OCI-LY7 (cell line): ENCODE measurements around the gene KRT28. TPM values are rescaled to one million over a fixed set of nuclear protein-coding genes. Genes with fewer than 3 reads are reported as not detected.

Source experiments
- BruUV-seq: library from RNA; stranded (reverse); fragments of 400-500 nt; replicated peaks from 2 replicates; lab custom pipeline; 2021; lab: Mats Ljungman, UMichigan
- CTCF ChIA-PET: fragments of 300-600 bp; sonication (Branson Sonifier 250); formaldehyde crosslinking; loops from one replicate; lab custom pipeline; 2022; ENCODE audit warnings: antibody characterized with exemption; ENCODE audit not compliant: unreplicated experiment; lab: Charles Lee
- POLR2A ChIA-PET: fragments of 300-600 bp; sonication (Branson Sonifier 250); formaldehyde crosslinking; loops from one replicate; lab custom pipeline; 2022; ENCODE audit warnings: antibody characterized with exemption; lab: Charles Lee
- DNase-seq: peaks from one replicate; pipeline ENCODE4 v3.0.0-alpha.2; 2015; ENCODE audit warnings: low spot score
- H2AFZ ChIP-seq: fragments of 200-600 bp; sonication (generic), shearing (Covaris generic); 2 replicates; pipeline ENCODE4 v1.6.1; 2014; ENCODE audit warnings: mild to moderate bottlenecking, antibody characterized with exemption, low read length, moderate library complexity
- H3K27ac ChIP-seq: fragments of 200-600 bp; sonication (generic); 2 replicates; pipeline ENCODE4 v1.5.1; 2014; ENCODE audit warnings: mixed run types, low read depth, mild to moderate bottlenecking, moderate library complexity, low read length, inconsistent platforms; ENCODE audit not compliant: poor library complexity, severe bottlenecking
- H3K36me3 ChIP-seq: fragments of 200-600 bp; sonication (generic); 2 replicates; pipeline ENCODE4 v1.6.1; 2014; ENCODE audit warnings: mild to moderate bottlenecking, antibody characterized with exemption, low read length, moderate library complexity, mixed read lengths; ENCODE audit not compliant: insufficient read depth
- H3K4me1 ChIP-seq: fragments of 200-600 bp; sonication (generic); 2 replicates; pipeline ENCODE4 v1.5.1; 2014; ENCODE audit warnings: mild to moderate bottlenecking, low read length; ENCODE audit not compliant: insufficient read depth, poor library complexity, severe bottlenecking
- H3K4me2 ChIP-seq: fragments of 200-600 bp; sonication (generic); 2 replicates; pipeline ENCODE4 v1.6.1; 2014; ENCODE audit warnings: mild to moderate bottlenecking, low read length
- H3K4me3 ChIP-seq: fragments of 200-600 bp; sonication (generic); 2 replicates; pipeline ENCODE4 v1.5.1; 2014; ENCODE audit warnings: mild to moderate bottlenecking, low read depth, low read length; ENCODE audit not compliant: poor library complexity, severe bottlenecking
- H3K79me2 ChIP-seq: fragments of 200-600 bp; sonication (generic); 2 replicates; pipeline ENCODE4 v1.6.1; 2016; ENCODE audit warnings: low read depth, mild to moderate bottlenecking, low read length, moderate library complexity, mixed read lengths; ENCODE audit not compliant: insufficient read depth
- H3K9me2 ChIP-seq: fragments of 200-600 bp; sonication (generic); 2 replicates; pipeline ENCODE4 v1.6.1; 2016; ENCODE audit warnings: mild to moderate bottlenecking, low read length, mixed read lengths; ENCODE audit not compliant: insufficient read depth
- H3K9me3 ChIP-seq: fragments of 200-600 bp; sonication (generic); 2 replicates; pipeline ENCODE4 v1.6.1; 2014; ENCODE audit warnings: mild to moderate bottlenecking, mixed run types, low read length, mixed read lengths
- H4K20me1 ChIP-seq: fragments of 200-600 bp; sonication (generic); 2 replicates; pipeline ENCODE4 v1.6.1; 2014; ENCODE audit warnings: mild to moderate bottlenecking, antibody characterized with exemption, low read length, moderate library complexity, mixed read lengths; ENCODE audit not compliant: insufficient read depth
- EZH2phosphoT487 ChIP-seq: fragments of 200-600 bp; sonication (generic); IDR thresholded peaks from 2 replicates; pipeline ENCODE4 v1.6.1; 2018; ENCODE audit warnings: low read depth, borderline replicate concordance, mild to moderate bottlenecking, mixed run types, antibody characterized with exemption, low read length, moderate library complexity, mixed read lengths
- intact Hi-C: fragments of 100-400 bp; cut with micrococcal nuclease; formaldehyde crosslinking; loops from one replicate; pipeline ENCODE4 v1.10.0; 2022; ENCODE audit not compliant: unreplicated experiment
- total RNA-seq, 2 experiments: library from RNA; depleted of rRNA in 1 of 2; stranded (reverse); fragments of >200 nt in 1 of 2; shearing (Covaris generic) in 1 of 2; gene quantifications; 2 replicates each; pipeline ENCODE4 v1.2.3, GENCODE V29; 2014 to 2022
- TF ChIP-seq, protein P1 (sequence below): fragments of 200-600 bp; sonication (generic); conservative IDR thresholded peaks from 2 replicates; pipeline ENCODE4 v1.5.1; 2014; ENCODE audit warnings: mild to moderate bottlenecking, antibody characterized with exemption, low read length, moderate library complexity, mixed read lengths

The KRT28 gene
- total RNA-seq, 2 experiments from 2014 or later, result not detected

DNA sequence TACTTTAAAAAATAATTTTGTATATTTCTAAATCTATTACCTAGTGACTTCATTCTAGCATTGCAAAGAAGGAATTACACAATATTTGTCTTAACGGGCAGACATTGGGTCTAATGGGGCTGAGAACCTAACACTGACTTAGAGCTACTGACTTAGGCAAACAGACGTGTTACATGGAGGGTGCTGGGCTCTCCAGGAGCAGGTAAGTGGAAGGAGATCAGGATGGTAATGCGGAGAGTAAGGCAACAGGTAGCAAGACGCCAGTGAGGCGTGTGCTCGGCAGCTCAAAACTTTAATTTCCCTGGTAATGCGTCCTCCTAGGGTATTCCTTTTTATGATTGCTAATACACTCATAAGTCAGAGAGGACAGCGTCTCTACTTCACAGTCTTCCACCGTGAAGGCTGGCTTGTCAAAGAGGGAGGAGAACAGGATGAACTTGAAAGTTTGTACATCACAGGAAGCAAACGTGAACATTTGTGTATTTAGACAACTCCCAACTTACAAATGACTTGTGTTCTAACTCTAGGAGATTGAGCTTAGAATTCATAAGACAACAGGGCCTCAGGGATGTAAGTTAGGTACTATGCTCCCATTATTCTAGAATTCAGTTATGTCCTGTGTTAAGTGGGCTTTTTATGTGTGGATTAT lies 4.6 kb downstream of the KRT28 start:
- no peaks in the 10 kb centered on the region for H4K20me1 ChIP-seq
- no peak for DNase-seq
- no peak overlapping the region for H3K4me3 ChIP-seq
- H3K79me2 ChIP-seq, result no peaks in the 10 kb centered on the region
- H3K9me3 ChIP-seq, result no peaks in the 10 kb centered on the region
- no peak for TF ChIP-seq EZH2phosphoT487
- TF ChIP-seq, protein P1, sequence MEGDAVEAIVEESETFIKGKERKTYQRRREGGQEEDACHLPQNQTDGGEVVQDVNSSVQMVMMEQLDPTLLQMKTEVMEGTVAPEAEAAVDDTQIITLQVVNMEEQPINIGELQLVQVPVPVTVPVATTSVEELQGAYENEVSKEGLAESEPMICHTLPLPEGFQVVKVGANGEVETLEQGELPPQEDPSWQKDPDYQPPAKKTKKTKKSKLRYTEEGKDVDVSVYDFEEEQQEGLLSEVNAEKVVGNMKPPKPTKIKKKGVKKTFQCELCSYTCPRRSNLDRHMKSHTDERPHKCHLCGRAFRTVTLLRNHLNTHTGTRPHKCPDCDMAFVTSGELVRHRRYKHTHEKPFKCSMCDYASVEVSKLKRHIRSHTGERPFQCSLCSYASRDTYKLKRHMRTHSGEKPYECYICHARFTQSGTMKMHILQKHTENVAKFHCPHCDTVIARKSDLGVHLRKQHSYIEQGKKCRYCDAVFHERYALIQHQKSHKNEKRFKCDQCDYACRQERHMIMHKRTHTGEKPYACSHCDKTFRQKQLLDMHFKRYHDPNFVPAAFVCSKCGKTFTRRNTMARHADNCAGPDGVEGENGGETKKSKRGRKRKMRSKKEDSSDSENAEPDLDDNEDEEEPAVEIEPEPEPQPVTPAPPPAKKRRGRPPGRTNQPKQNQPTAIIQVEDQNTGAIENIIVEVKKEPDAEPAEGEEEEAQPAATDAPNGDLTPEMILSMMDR, result no peak
- H3K27ac ChIP-seq, result no peak overlapping the region
- no peaks in the 10 kb centered on the region for H3K36me3 ChIP-seq
- CTCF ChIA-PET, result no interaction called here
- no peak overlapping the region for H3K4me2 ChIP-seq
- intact Hi-C loops, result no loop called here
- no peaks in the 10 kb centered on the region for H3K9me2 ChIP-seq
- no TSS peak for BruUV-seq
- POLR2A ChIA-PET, result no interaction called here
- H3K4me1 ChIP-seq, result no peaks in the 10 kb centered on the region
- H2AFZ ChIP-seq, result no peak overlapping the region

DNA sequence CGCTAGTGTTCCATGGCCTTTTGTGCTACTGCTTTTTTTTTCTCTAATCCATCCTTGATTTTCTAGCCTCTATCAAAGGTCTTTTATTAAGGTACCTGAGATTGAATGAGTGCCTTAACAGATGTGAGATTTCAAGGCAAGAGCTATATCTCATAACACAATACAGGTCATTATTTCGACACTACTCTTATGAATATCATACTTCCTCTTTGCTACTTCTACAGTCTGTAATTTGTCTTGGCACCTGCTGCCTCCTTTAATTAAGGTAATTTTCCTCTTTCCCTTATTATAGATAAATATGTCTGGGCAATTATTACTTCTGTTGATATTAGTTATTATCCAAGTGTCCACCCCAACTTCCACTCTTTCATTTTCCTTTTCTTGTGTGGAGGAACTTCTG lies 5.3 kb downstream of the KRT28 start:
- no peak for DNase-seq
- Histone ChIP-seq H3K79me2 (no peaks in the 10 kb centered on the region), H3K9me3 (no peaks in the 10 kb centered on the region), H3K27ac (no peak overlapping the region), H3K9me2 (no peaks in the 10 kb centered on the region), H4K20me1 (no peaks in the 10 kb centered on the region), H2AFZ (no peak overlapping the region), H3K4me1 (no peaks in the 10 kb centered on the region), H3K4me3 (no peak overlapping the region), H3K36me3 (no peaks in the 10 kb centered on the region), H3K4me2 (no peak overlapping the region)
- TF ChIP-seq, protein P1, result no peak
- no peak for TF ChIP-seq EZH2phosphoT487
- ChIA-PET CTCF (interaction anchor here (0.5 kb wide), 1 partner anchor 1006 kb away, joined by 6 read pairs; no protein-coding TSS in a partner anchor), POLR2A (interaction anchor here (0.5 kb wide), 1 partner anchor 129 kb away, joined by 4 read pairs; the partner anchor contains the start of gene KRT222)
- no TSS peak for BruUV-seq
- intact Hi-C loops, result no loop called here

DNA sequence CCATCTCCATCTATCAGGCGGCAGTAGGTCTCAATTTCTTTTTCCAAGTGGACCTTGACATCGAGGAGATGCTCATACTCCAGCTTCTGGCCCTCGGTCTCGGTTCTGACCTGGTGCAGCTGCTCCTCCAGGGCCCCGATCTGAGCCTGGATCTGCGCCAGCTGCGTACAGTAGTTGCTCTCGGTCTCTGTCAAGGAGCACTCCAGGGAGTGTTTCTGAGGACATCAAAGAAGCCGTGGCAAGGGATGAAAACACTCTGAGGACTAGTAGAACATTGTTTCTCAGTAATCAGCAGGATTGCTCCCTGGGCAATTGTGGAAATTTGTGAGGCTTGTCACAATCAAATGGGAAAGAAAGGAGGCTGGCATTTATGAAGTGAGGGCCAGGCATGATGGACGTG lies 5.9 kb downstream of the KRT28 start:
- no peak overlapping the region for H3K27ac ChIP-seq
- BruUV-seq, result no TSS peak
- H3K9me2 ChIP-seq, result no peaks in the 10 kb centered on the region
- H3K4me2 ChIP-seq, result no peak overlapping the region
- H3K4me3 ChIP-seq, result no peak overlapping the region
- no peak overlapping the region for H2AFZ ChIP-seq
- intact Hi-C loops, result no loop called here
- H3K9me3 ChIP-seq, result no peaks in the 10 kb centered on the region
- POLR2A ChIA-PET, result interaction anchor here (0.5 kb wide), 1 partner anchor 129 kb away, joined by 4 read pairs; the partner anchor contains the start of gene KRT222
- CTCF ChIA-PET, result interaction anchor here (0.5 kb wide), 1 partner anchor 1007 kb away, joined by 6 read pairs; no protein-coding TSS in a partner anchor
- DNase-seq, result no peak
- no peaks in the 10 kb centered on the region for H3K36me3 ChIP-seq
- no peaks in the 10 kb centered on the region for H4K20me1 ChIP-seq
- no peak for TF ChIP-seq EZH2phosphoT487
- TF ChIP-seq, protein P1, result no peak
- no peaks in the 10 kb centered on the region for H3K4me1 ChIP-seq
- no peaks in the 10 kb centered on the region for H3K79me2 ChIP-seq
